Activated T-cell treated with anti-CD3 and anti-CD28 coated beads, Interleukin-2, amount 50 U/mL, for 48 hours (primary cell): ENCODE measurements around the gene HSD17B13.

ENCODE experiments used
- DNase-seq, 2 experiments: peaks; one replicate each; pipeline ENCODE4 v3.0.0-alpha.2; 2020

Gene HSD17B13

DNA sequence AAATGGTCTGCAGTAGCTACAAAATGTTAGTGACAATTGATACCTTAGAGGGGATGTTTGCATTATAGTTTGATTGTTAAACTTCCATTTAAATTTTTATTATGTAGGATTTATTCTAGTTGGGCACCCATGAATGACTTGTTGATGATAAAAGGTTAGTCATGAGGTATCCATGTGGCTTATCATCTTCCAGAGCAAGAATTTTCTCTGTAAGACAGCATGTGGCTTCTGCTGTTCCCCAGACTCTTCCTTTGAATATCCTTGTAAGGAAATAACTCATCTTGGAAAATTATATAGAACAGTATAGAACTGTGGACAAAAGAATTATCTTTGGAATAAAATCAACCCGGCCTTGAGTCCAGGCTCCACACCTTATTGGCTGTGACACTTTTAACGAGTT is 62.2 kb downstream of the HSD17B13 start:
- no peak for DNase-seq

DNA sequence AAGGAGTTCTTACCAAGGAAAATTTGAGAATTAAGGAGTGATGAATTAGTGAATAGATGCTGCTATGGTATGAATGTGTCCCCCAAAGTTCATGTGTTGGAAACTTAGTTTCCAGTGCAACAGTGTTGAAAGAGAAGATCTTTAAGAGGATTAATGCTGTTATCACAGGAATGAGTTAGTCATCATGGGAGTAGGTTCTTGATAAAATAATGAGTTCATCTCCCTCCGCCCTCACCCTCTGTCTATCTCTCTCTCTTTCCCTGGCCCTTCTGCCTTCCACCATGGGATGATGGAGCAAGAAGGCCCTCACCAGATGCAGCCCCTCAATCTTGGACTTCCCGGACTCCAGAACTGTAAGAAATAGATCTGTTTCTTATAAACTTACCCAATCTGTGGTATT is 64.0 kb downstream of the HSD17B13 start:
- no peak for DNase-seq

- DNase-seq: no peak
These were observed 65.2 kb downstream of the HSD17B13 start for GRCh38 chr4:87257523-87257922.

GRCh38 chr4:87255755-87256154 is 66.9 kb downstream of the HSD17B13 start:
- DNase-seq: no peak
